ENCODE results near the gene TBK1.

The TBK1 gene

DNA sequence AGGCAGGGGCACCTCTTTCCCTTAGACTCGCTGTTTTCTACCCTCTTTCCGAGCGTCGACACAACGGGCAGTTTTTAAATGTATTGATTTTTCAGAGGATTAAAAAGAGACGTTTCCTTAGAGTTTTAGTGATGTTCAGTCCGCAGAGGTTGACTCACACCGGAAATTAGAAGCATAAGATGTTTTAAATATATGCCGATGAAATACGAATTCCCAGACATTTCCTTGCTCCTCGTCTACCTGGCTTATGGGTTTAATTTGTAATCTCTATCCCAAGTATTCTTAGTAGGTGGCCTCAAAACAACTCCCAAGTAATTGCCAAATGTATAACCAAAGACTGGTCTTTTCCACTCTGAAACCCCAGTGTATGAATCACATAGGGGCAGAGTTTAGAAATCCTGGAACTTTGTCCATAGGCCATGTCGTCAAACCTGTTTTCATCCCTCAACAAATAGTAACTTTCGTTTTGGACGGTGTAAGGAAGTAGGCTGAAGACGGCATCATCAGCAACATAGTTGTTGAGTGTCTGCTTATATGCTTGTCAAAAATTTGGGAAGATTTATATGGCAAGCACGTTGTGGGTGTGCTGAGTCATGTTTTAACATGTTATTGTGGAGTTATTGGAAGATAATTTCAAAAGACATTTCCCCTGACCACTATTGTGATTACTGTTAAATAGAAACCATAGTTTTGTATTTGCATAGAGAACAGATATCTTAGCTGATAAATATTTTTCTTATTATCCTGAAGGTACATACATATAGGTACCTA lies 824 bp downstream of the TBK1 start:
- DNase-seq (ENCODE audit: low read depth), result no peak

DNA sequence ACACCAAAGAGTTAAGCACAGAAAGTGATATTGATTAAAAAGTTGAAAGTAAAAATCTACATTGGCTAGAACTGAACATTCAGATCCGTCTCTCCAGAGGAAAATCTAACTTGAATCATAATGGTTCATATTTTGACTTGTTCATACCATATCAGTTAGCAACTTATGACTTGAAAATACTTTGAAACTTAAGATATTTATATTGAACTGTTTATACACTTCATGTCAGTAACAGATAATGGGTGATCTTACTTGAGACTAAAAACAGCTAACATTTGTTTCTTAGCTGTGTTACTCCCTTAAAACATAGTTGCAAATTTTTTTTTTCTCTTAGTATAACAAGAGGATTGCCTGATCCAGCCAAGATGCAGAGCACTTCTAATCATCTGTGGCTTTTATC lies 3.6 kb downstream of the TBK1 start:
- no peak for DNase-seq (ENCODE audit: low read depth)

DNA sequence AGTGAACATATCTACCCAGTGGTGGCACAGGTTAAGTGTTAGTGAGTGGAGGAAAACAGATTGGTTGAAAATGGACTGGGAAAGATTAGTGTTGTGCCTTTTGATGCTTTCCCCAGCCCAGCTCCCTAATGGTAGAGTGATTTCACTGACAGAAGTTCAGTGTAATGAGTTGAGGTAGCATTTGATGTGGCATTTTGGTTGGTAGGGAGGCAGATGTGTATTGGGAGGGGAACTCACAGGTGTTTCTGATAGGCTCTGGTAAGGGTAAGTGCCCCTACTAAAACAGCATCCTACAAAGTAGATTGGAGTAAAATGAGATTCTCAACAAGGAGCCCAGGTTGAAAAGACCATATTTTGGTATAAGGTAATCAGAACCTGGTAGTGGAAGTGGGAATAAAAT lies 4.2 kb downstream of the TBK1 start:
- no peak for DNase-seq (ENCODE audit: low read depth)

DNA sequence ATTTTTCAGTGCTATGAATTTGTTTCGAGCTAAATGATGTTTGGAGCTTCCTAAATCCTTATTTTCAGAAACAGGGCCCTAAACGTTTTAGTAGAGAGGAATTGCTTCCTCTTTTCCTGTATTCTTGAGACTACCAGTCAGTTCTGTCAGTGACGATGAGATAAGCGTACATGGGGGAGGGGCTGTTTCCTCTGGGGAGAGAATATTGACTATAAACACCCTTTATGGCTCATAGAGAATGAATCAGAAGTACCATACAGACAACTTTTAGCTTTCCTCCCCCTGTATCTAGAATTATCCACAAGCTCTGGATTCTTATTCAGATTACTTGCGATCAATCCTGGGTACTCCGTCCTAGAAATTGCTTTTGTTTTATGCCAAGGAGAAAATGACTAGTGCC lies 5.1 kb downstream of the TBK1 start:
- no peak for DNase-seq (ENCODE audit: low read depth)

DNA sequence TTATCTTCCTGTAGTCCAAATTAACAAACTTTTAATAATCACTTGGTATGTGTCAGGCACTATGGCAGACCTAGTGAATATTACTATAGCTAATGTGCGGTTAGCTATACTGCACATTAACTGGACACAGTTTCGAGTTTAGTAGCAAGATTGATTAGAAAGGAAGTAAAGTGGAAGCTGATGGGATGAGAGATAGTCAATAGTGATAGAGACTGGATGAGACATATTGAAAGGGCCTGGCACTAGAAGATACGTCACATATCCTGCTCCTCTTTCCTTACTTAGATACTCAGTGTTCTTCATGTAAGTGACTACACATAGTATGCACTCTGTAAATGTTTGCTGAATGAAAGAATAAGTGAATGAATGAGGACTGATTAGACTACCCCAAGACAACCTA lies 5.5 kb downstream of the TBK1 start:
- no peak for DNase-seq (ENCODE audit: low read depth)

DNA sequence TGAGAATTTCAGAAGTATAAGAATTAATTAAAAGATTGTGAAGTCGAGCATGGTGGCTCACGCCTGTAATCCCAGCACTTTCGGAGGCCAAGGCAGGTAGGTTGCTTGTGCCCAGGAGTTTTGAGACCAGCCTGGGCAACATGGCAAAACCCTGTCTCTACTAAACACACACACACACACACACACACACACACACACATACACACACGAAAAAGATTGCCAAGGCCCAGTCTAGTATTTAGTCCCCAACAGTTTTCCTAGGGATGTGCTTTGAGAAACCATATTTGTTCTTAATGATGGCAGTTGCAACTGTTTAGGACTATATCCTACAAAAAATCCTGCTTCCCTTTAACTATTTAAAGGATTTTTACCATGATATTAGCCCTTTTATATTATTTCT lies 6.0 kb downstream of the TBK1 start:
- DNase-seq (ENCODE audit: low read depth), result no peak

- no peak for DNase-seq (ENCODE audit: low read depth)
Measured at GRCh38 chr12:64459394-64459891, 7.5 kb downstream of the TBK1 start.

GRCh38 chr12:64461634-64462414 lies 9.9 kb downstream of the TBK1 start:
- no peak for DNase-seq (ENCODE audit: low read depth)

DNA sequence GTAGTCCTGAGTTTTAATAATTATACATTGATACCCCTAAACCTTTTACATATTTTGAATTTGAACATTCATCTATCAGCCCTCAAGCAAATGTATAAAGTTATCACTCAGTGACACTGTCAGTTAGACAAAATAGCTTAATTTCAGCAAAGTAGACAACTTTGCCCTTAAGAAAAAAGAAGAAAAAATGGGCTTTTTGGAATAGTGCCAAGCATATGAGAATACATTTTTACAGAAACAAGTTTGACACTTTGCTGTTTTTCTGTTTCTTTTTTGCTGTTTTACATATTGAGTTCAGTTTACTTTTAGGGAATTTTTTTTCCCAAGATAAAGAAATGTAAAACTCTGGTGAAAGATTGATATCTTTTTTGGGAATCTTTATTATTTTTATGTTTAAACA lies 14.3 kb downstream of the TBK1 start:
- DNase-seq (ENCODE audit: low read depth), result no peak

DNA sequence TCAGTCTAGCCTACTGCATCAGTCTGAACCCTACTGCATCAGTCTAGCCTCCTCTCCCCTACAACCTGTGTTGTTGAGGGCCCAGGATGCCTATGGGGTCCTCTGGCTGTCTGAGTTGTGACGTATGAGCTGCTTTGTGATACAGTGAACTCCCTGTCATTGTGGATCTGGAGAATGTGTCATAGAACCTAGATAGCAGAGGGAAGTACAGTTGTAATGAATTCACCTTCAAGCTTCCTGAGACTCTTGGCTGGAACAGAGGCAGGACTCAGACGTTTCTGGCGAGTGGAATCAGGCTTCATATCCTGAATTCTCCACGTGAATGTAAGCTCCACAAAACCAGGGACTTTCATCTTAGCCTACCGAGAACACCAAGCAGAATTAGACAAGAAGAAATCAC lies 17.0 kb downstream of the TBK1 start:
- no peak for DNase-seq (ENCODE audit: low read depth)

- DNase-seq (ENCODE audit: low read depth), result no peak
Measured at GRCh38 chr12:64469455-64470142, 17.7 kb downstream of the TBK1 start.

DNA sequence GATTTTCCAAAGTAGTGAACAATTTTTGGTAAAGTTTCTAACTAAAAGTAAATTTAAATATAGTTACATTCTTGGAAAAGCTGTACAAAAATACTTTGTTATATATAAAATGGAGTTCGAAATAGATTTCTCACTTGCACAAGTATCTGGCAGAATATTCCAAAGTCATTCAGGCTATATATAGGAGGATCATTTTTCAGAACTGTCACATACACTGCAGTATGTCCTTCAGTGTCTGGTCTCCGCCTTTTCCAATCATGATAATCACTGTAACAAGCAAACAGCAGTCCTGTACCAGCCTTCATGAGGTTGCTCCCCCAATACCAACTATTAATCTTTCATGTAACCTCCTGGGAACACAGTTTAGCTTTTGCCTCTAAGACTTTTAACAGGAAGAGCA lies 18.6 kb downstream of the TBK1 start:
- no peak for DNase-seq (ENCODE audit: low read depth)

GRCh38 chr12:64473176-64473575 lies 21.3 kb downstream of the TBK1 start:
- DNase-seq (ENCODE audit: low read depth), result no peak

DNA sequence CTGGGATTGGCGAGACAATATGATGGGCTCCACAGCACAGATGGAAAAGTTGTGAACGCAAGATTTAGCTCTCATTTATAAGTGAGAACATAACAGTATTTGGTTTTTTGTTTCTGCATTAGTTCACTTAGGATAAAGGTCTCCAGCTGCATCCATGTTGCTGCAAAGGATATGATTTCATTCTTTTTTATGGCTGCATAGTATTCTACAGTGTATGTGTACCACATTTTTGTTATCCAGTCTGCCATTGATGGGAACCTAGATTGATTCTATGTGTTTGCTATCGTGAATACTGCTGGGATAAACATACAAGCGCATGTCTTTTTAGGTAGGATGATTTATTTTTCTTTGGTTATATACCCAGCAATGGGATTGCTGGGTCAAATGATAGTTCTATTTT lies 23.6 kb downstream of the TBK1 start:
- DNase-seq (ENCODE audit: low read depth), result no peak

DNA sequence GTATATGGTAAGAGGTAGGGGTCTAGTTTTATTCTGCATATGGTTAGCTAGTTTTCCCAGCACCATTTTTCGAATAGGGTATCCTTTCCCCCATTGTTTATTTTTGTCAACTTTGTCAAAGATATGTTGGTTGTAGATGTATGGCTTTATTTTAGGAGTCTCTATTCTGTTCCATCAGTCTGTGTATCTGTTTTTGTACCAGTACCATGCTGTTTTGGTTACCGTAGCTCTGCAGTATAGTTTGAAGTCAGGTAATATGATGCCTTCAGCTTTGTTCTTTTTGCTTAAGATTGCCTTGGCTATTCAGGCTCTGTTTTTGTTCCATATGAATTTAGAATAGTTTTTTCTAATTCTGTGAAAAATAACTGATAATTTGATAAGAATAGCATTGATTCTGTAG lies 24.9 kb downstream of the TBK1 start:
- no peak for DNase-seq (ENCODE audit: low read depth)

DNA sequence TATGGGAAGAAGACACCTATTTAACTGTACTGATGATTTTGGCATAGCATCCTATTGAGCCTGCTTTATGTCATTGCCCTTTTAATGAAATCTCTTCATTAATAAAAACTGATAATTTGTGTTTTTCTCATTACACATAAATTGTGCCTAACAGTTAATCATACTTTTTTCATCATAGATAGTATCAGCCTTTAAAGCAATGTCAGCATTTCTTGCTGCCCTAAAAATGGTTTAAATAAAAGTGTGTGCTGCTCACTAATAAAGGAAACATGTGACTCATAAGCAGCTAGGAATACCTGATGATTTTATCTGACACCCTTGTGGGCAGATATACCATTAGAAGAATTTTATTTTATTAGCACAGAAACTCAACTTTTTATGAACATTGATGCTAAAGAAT lies 26.7 kb downstream of the TBK1 start:
- DNase-seq (ENCODE audit: low read depth), result no peak

DNA sequence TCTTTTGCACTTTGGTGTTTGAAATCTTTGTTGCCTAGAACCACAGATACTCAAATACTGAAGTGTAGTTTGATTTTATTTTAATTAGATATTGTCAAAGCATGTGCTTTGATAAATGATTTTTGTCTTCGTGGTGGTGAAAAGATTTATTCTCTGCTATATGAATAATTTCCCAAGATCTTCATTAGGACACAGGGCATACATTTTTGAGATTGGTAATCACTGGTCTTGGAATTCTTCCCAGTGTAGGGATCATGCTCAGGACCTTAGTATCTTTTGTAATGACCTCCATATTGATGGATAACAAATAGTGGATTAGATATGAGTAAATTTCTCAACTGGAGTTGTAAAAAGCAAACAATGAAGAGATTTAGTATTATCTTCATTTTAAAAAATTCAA lies 28.2 kb downstream of the TBK1 start:
- no peak for DNase-seq (ENCODE audit: low read depth)

DNA sequence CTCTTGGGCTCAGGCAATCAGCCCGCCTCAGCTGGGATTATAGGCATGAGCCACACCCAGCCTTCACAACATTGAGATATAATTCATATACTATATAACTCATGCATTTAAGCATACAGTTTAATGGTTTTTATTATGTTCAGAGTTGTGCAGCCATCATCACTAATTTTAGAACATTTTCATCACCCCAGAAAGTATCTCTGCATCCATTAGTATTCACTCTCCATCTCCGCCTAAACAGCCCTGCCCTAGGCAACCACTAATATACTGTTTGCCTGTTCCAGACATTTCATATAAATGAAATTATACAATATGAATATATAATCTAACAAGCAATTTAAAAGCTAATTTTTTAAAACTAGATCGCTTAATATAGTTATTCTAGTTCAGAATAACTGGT lies 34.7 kb downstream of the TBK1 start:
- DNase-seq (ENCODE audit: low read depth), result no peak

DNA sequence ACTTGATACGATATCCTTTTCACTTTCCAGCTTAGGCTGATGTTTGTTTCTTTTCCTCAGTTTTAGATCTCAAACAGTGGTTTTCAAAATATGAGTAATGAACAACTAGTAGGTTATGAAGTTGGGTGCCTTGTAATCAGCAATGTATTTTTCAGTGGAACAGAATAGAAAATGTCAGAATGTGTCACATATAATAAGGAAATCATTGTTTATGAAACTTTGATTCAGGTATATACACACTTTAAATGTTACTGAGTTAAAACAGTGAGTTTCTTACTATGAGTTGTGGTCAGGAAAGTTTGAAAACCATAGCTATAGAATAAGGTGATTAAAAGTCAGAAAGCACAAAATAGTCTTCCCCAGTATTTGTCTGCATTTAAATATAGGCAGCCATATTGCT lies 39.8 kb downstream of the TBK1 start:
- DNase-seq (ENCODE audit: low read depth), result no peak

- DNase-seq (ENCODE audit: low read depth), result no peak
Measured at GRCh38 chr12:64493513-64493912, 41.6 kb downstream of the TBK1 start.

DNA sequence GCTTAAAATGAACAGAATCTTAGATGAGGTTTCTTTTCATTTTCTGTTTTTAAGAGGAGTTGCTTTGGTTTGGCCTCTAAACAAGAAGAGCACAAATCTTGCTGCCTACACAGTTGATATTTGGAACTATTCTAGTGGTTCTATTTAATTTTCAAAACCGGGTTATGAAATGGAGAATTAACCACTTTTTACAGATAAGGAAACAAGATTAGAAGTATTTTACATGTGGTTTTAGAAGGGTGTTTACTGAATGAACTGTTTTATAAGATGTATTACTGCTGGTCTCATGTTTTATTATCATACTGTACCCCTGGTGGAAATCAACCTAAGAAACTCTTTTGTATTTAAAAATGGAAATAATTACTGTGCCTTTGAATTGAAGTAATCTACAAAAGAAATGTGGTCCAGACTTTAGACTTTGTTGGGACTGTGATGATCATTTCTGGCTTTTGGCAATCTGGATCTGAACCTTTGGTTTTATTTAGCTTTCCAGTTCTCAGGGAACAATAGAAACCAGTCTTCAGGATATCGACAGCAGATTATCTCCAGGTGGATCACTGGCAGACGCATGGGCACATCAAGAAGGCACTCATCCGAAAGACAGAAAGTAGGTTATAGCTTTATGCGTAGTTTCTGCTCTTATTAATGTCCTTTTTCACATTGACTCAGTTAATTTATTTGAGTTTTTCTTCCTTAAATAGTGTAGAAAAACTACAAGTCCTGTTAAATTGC lies 43.2 kb downstream of the TBK1 start:
- DNase-seq (ENCODE audit: low read depth), result no peak

DNA sequence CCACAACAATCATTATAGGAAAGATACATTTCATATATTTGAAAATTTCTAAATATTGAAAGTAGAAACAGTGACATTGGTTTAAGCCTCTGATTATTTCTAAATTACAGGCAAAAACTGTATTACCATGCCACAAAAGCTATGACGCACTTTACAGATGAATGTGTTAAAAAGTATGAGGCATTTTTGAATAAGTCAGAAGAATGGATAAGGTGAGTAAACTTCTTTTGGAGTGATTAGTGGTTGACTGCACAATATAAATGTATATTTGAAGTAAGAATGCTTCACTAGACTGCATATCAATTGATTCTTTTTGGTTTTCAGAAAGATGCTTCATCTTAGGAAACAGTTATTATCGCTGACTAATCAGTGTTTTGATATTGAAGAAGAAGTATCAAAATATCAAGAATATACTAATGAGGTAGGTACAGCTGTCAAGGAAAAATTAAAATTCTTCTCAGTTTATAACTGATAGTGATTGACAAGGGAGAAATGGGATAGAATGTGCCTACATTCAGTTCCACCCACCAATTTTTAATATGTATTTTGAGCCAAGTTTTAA lies 45.0 kb downstream of the TBK1 start:
- no peak for DNase-seq (ENCODE audit: low read depth)
